Activated CD8-positive, alpha-beta memory T cell treated with anti-CD3 and anti-CD28 coated beads for 36 hours (primary cell): ENCODE results near the gene XXYLT1. TPM values are rescaled to one million over a fixed set of nuclear protein-coding genes. Genes with fewer than 3 reads are reported as not detected.

Source experiments
- CTCF ChIA-PET: fragments of 350-600 bp; sonication (Branson Sonifier 250); formaldehyde crosslinking; loops from one replicate; lab custom pipeline; 2021; ENCODE audit warnings: antibody characterized with exemption; lab: Charles Lee
- POLR2A ChIA-PET: fragments of 350-600 bp; sonication (Branson Sonifier 250); formaldehyde crosslinking; loops from one replicate; lab custom pipeline; 2021; ENCODE audit warnings: antibody characterized with exemption; lab: Charles Lee
- total RNA-seq, 2 experiments: library from RNA; stranded (reverse); gene quantifications; one replicate each; pipeline ENCODE4 v1.2.3, GENCODE V29; 2021

XXYLT1 gene
- total RNA-seq, 2 experiments from 2014 or later, result 9.1 to 9.3 TPM

DNA sequence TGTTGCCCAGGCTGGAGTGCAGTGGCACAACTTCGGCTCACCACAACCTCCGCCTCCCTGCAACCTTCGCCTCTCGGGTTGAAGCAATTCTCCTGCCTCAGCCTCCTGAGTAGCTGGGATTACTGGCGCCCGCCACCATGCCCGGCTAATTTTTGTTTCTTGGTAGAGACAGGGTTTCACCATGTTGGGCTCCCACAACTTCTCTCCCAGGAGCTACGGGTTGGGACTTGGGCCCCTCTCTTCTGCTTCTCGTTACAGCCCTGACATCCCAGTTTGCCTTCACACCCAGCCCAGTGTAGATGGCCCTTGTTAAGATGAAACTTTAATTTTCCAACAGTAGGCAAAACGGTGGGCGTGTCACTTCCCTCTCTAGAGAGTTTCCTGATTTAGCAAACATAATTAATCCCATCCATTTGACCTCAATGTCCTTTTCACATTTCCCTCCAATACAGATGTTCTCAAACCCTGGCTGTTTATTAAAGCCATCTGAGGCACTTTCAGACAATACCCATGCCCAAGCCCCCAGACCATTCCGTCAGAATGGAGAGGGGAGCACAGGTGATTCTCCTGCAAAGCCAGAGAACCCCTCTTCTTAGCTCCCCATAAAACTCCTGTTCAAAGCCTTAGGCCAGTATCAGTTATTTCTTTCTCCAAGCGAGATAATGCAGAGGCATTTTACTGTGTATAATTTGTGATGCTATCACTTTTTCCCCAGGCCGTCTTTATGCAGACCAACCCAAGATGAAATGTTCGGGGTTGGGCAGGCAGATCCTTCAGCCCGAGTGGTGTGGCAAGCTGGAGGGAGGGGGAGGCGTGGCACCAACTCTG lies 245.7 kb downstream of the XXYLT1 start:
- POLR2A ChIA-PET, result no interaction called here
- CTCF ChIA-PET, result interaction anchor here (0.7 kb wide), 1 partner anchor 650 kb away, joined by 4 read pairs; no protein-coding TSS in a partner anchor

DNA sequence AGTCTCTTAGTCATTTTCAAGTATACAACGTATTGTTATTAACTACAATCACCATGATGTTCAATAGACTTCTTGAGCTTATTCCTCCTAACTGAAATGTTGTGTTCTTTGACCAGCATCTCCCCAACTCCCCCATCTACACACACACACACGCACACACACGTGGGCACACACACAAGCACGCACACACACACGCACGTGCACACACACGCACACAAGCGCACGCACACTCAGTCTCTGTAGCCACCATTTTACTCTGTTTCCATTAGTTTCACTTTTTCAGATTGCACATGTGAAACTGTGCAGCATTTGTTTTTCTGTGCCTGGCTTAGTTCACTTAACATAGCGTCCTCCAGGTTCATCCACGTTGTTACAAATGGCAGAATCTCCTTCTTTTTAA lies 247.0 kb downstream of the XXYLT1 start:
- ChIA-PET POLR2A (interaction anchor here (0.6 kb wide), 1 partner anchor 215 kb away, joined by 3 read pairs; no protein-coding TSS in a partner anchor), CTCF (no interaction called here)

- CTCF ChIA-PET, result no interaction called here
- POLR2A ChIA-PET, result interaction anchor here (0.6 kb wide), 1 partner anchor 216 kb away, joined by 3 read pairs; no protein-coding TSS in a partner anchor
Measured at GRCh38 chr3:195023576-195023975, 247.4 kb downstream of the XXYLT1 start.

- CTCF ChIA-PET, result no interaction called here
- POLR2A ChIA-PET, result interaction anchor here (0.6 kb wide), 1 partner anchor 426 kb away, joined by 3 read pairs; no protein-coding TSS in a partner anchor
Measured at GRCh38 chr3:195021692-195022091, 249.3 kb downstream of the XXYLT1 start.

- POLR2A ChIA-PET, result no interaction called here
- CTCF ChIA-PET, result no interaction called here
Measured at GRCh38 chr3:195020921-195021320, 250.0 kb downstream of the XXYLT1 start.

DNA sequence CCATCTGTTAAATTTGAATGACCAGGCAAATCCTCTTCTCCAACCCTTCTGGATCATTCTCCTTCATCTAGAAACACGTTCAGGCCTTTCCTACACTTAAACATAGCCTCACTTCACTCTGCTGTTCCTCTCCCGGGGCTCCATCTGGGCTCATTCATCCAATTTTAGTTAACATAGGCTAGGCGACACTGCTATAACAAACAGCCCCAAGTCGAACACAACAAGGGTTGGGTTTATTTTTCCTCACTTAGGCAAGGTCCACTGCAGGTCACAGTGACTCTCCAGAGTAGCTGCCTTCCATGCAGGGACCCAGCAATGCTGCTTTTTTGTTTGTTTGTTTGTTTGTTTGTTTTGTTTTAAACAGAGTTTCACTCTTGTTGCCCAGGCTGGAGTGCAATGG lies 250.8 kb downstream of the XXYLT1 start:
- ChIA-PET POLR2A (no interaction called here), CTCF (interaction anchor here (1.2 kb wide), 1 partner anchor 11 kb away, joined by 3 read pairs; no protein-coding TSS in a partner anchor)

GRCh38 chr3:195019335-195019734 lies 251.6 kb downstream of the XXYLT1 start:
- ChIA-PET POLR2A (no interaction called here), CTCF (interaction anchor here (1.2 kb wide), 1 partner anchor 10 kb away, joined by 3 read pairs; no protein-coding TSS in a partner anchor)

Other genes with a start within 250 kb of the XXYLT1 start
- 10 to 100 TPM; 35.3 to 36.3 TPM for gene ACAP2, start 171.9 kb upstream of the XXYLT1 start, total RNA-seq